KMS-11 (cell line): ENCODE measurements around the gene EVI5.

Source experiments
- H2AFZ ChIP-seq: fragments of 200-600 bp; sonication (generic); 2 replicates; pipeline ENCODE4 v1.6.1; 2016; ENCODE audit warnings: antibody characterized with exemption, mixed run types, low read depth
- H3K27ac ChIP-seq: fragments of 200-600 bp; sonication (generic); 2 replicates; pipeline ENCODE4 v1.6.1; 2016; ENCODE audit warnings: mild to moderate bottlenecking, mixed run types
- H3K27me3 ChIP-seq: fragments of 200-600 bp; sonication (generic); 2 replicates; pipeline ENCODE4 v1.6.1; 2017; ENCODE audit warnings: mild to moderate bottlenecking, low read depth, mixed run types, moderate library complexity; ENCODE audit not compliant: insufficient read depth
- H3K36me3 ChIP-seq: fragments of 200-600 bp; sonication (generic); 2 replicates; pipeline ENCODE4 v1.6.1; 2017; ENCODE audit warnings: mild to moderate bottlenecking, mixed run types; ENCODE audit not compliant: insufficient read depth
- H3K4me1 ChIP-seq: fragments of 200-600 bp; sonication (generic); 2 replicates; pipeline ENCODE4 v1.6.1; 2016; ENCODE audit warnings: mild to moderate bottlenecking, low read depth, mixed run types; ENCODE audit not compliant: poor library complexity, severe bottlenecking
- H3K4me2 ChIP-seq: fragments of 200-600 bp; sonication (generic); 2 replicates; pipeline ENCODE4 v1.7.0; 2016; ENCODE audit warnings: mild to moderate bottlenecking, mixed run types
- H3K4me3 ChIP-seq: fragments of 200-600 bp; sonication (generic); IDR thresholded peaks from 2 replicates; pipeline ENCODE4 v1.6.1; 2017; ENCODE audit warnings: low read depth, low read length, mixed read lengths; ENCODE audit not compliant: insufficient read depth
- H3K79me2 ChIP-seq: fragments of 200-600 bp; sonication (generic); 2 replicates; pipeline ENCODE4 v1.6.1; 2016; ENCODE audit warnings: low read depth, mixed run types; ENCODE audit not compliant: insufficient read depth
- H3K9ac ChIP-seq: fragments of 200-600 bp; sonication (generic); 2 replicates; pipeline ENCODE4 v1.6.1; 2016; ENCODE audit warnings: mild to moderate bottlenecking, mixed run types
- H4K20me1 ChIP-seq: fragments of 200-600 bp; sonication (generic); 2 replicates; pipeline ENCODE4 v1.6.1; 2016; ENCODE audit warnings: mild to moderate bottlenecking, mixed run types; ENCODE audit not compliant: insufficient read depth
- CTCF ChIP-seq: fragments of 200-600 bp; sonication (generic); conservative IDR thresholded peaks from 2 replicates; pipeline ENCODE4 v1.6.1; 2017; ENCODE audit warnings: low read depth, mild to moderate bottlenecking, antibody characterized with exemption, low read length, moderate library complexity, mixed read lengths

Gene EVI5

GRCh38 chr1:92577261-92577895 lies 207.5 kb downstream of the EVI5 start:
- H3K4me3 ChIP-seq = no peak overlapping the region
- H3K36me3 ChIP-seq = no peaks in the 10 kb centered on the region
- no peaks in the 10 kb centered on the region for H4K20me1 ChIP-seq
- TF ChIP-seq CTCF = no peak
- H3K4me2 ChIP-seq = no peak overlapping the region
- H3K27ac ChIP-seq = no peak overlapping the region
- H3K4me1 ChIP-seq = no peaks in the 10 kb centered on the region
- no peaks in the 10 kb centered on the region for H3K79me2 ChIP-seq
- no peaks in the 10 kb centered on the region for H3K27me3 ChIP-seq
- no peak overlapping the region for H2AFZ ChIP-seq
- H3K9ac ChIP-seq = no peak overlapping the region

- H4K20me1 ChIP-seq = no peaks in the 10 kb centered on the region
- H3K27me3 ChIP-seq = no peaks in the 10 kb centered on the region
- no peak overlapping the region for H3K4me3 ChIP-seq
- H3K79me2 ChIP-seq = no peaks in the 10 kb centered on the region
- H2AFZ ChIP-seq = no peak overlapping the region
- H3K9ac ChIP-seq = no peak overlapping the region
- no peak for TF ChIP-seq CTCF
- H3K27ac ChIP-seq = no peak overlapping the region
- no peaks in the 10 kb centered on the region for H3K36me3 ChIP-seq
- no peak overlapping the region for H3K4me2 ChIP-seq
- no peaks in the 10 kb centered on the region for H3K4me1 ChIP-seq
Measured at GRCh38 chr1:92575123-92575522, 209.8 kb downstream of the EVI5 start.

- no peaks in the 10 kb centered on the region for H4K20me1 ChIP-seq
- H3K4me3 ChIP-seq = no peak overlapping the region
- H3K36me3 ChIP-seq = no peaks in the 10 kb centered on the region
- no peaks in the 10 kb centered on the region for H3K79me2 ChIP-seq
- H3K4me1 ChIP-seq = no peaks in the 10 kb centered on the region
- no peak for TF ChIP-seq CTCF
- H3K27me3 ChIP-seq = no peaks in the 10 kb centered on the region
- no peak overlapping the region for H3K27ac ChIP-seq
- no peak overlapping the region for H3K9ac ChIP-seq
- no peak overlapping the region for H2AFZ ChIP-seq
- no peak overlapping the region for H3K4me2 ChIP-seq
Measured at GRCh38 chr1:92572520-92572919, 212.4 kb downstream of the EVI5 start.

- H3K79me2 ChIP-seq = no peaks in the 10 kb centered on the region
- H3K4me2 ChIP-seq = no peak overlapping the region
- no peak overlapping the region for H3K4me3 ChIP-seq
- H3K27me3 ChIP-seq = no peaks in the 10 kb centered on the region
- H4K20me1 ChIP-seq = no peaks in the 10 kb centered on the region
- no peak overlapping the region for H2AFZ ChIP-seq
- no peaks in the 10 kb centered on the region for H3K4me1 ChIP-seq
- H3K36me3 ChIP-seq = no peaks in the 10 kb centered on the region
- no peak overlapping the region for H3K9ac ChIP-seq
- no peak for TF ChIP-seq CTCF
- no peak overlapping the region for H3K27ac ChIP-seq
Measured at GRCh38 chr1:92571578-92571977, 213.3 kb downstream of the EVI5 start.
